ENCODE data around the gene PDIA5. TPM values are rescaled to one million over a fixed set of nuclear protein-coding genes. Genes with fewer than 3 reads are reported as not detected.
A peak's percentile ranks its signal among the peaks of the same experiment; 100 is the strongest.

PDIA5 gene
- total and polyA plus RNA-seq, 2 donors (not counting 1 experiment from before 2014, with no cell fraction given), result 2.6 to 3.8 TPM

DNA sequence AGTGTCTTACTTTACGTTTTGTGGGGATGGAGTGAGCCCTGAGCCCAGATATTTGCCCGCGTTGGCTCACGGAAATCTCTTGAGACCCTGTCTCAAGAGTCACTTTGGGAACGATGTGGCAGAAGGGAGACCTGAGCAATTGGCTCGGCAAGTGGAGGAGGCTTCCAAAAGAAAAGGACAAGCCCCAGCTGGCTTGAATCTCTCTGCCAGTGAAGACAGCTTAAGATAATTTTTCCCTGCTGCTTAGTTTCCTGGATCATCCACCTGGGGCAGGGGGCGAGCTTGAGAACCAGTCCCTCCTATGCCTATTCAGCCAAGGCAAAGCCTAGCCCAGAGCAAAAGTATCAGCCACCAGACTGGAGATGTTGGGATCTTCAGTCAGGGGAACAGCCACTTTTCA is 135.6 kb downstream of the PDIA5 start:
- Histone ChIP-seq H3K9me3 (ENCODE audit: control extremely low read depth in 1 of 3, control insufficient read depth in 2 of 3, insufficient read depth in 1 of 3, low read length in 2 of 3) (peaks cover 0 to 4% (median 0%) of the 10 kb centered on the region in 3 donors), H3K4me2 (replicated peaks; ENCODE audit: low read depth, low read length, poor library complexity, severe bottlenecking) (peak overlapping the region; percentile 87), H3K27ac (ENCODE audit: low read length in 2 of 2) (peak overlapping the region; percentile 92 to 96), H3K36me3 (replicated peaks in 1 of 2; ENCODE audit: control extremely low read depth in 1 of 2, control insufficient read depth in 1 of 2, extremely low read depth in 1 of 2, insufficient read depth in 2 of 2, low read length in 1 of 2) (no peaks in the 10 kb centered on the region), H2AFZ (ENCODE audit: insufficient read depth, low read depth, low read length, poor library complexity, severe bottlenecking) (peak overlapping the region; percentile 96), H3K4me3 (ENCODE audit: control extremely low read depth in 1 of 5, extremely low read depth in 1 of 5, insufficient read depth in 1 of 5, low read depth in 2 of 5, low read length in 4 of 5) (peak overlapping the region; percentile 72 to 99 (median 90)), H4K20me1 (ENCODE audit: control insufficient read depth, insufficient read depth, low read length, poor library complexity, severe bottlenecking) (no peaks in the 10 kb centered on the region), H3K79me2 (ENCODE audit: control insufficient read depth, insufficient read depth, low read length) (peaks cover 14% of the 10 kb centered on the region), H3K27me3 (replicated peaks in 1 of 4; ENCODE audit: control extremely low read depth in 1 of 4, control insufficient read depth in 3 of 4, insufficient read depth in 4 of 4, low read length in 3 of 4) (no peaks in the 10 kb centered on the region), H3K4me1 (ENCODE audit: control insufficient read depth in 2 of 2, insufficient read depth in 2 of 2, low read length in 2 of 2) (peaks cover 13 to 18% of the 10 kb centered on the region in 2 donors), H3K9ac (ENCODE audit: low read length) (peak overlapping the region; percentile 94)
- Mint-ChIP-seq H3K4me3 (peak overlapping the region; percentile 95), H3K27me3 (no peaks in the 10 kb centered on the region), H3K27ac (peak overlapping the region; percentile 94), H3K4me1 (peaks cover 22% of the 10 kb centered on the region), H3K9me3 (ENCODE audit: insufficient read depth) (peaks cover 5% of the 10 kb centered on the region)
- 7% methylated on average over 6 of the region's 7 CpGs for WGBS (ENCODE audit: insufficient coverage)
- ChIA-PET CTCF (interaction anchor here (0.6 to 1.6 kb wide), 2 partner anchors 173 to 1723 kb away, joined by 3 to 4 read pairs; no protein-coding TSS in a partner anchor), POLR2A (interaction anchor here (0.6 kb wide), 1 partner anchor 821 kb away, joined by 5 read pairs; no protein-coding TSS in a partner anchor)
- DNase-seq, result no peak
- TF ChIP-seq, protein P1, sequence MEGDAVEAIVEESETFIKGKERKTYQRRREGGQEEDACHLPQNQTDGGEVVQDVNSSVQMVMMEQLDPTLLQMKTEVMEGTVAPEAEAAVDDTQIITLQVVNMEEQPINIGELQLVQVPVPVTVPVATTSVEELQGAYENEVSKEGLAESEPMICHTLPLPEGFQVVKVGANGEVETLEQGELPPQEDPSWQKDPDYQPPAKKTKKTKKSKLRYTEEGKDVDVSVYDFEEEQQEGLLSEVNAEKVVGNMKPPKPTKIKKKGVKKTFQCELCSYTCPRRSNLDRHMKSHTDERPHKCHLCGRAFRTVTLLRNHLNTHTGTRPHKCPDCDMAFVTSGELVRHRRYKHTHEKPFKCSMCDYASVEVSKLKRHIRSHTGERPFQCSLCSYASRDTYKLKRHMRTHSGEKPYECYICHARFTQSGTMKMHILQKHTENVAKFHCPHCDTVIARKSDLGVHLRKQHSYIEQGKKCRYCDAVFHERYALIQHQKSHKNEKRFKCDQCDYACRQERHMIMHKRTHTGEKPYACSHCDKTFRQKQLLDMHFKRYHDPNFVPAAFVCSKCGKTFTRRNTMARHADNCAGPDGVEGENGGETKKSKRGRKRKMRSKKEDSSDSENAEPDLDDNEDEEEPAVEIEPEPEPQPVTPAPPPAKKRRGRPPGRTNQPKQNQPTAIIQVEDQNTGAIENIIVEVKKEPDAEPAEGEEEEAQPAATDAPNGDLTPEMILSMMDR (IDR thresholded peaks at IDR 0.05), result no peak
- ATAC-seq (ENCODE audit: low read depth), result no peak
- intact Hi-C loops (cut with micrococcal nuclease), result loop anchor here (2.0 to 5.0 kb wide), 5 partner anchors 522 to 1455 kb away; partner anchors contain the start of genes EAF2, FAM162A, GOLGB1 and IQCB1

Other genes starting within 250 kb of the PDIA5 start
- 0.05 TPM in 1 of 2 replicates, not detected in the other for gene SEMA5B, start 39.3 kb upstream of the PDIA5 start, total RNA-seq
- gene SEMA5B, start 39.3 kb upstream of the PDIA5 start, polyA plus RNA-seq, result not detected in 2 replicates
- 16.1 and 19.3 TPM in 2 replicates for gene SEC22A, start 134.9 kb downstream of the PDIA5 start, total RNA-seq
- gene SEC22A, start 134.9 kb downstream of the PDIA5 start, polyA plus RNA-seq, result 12.7 and 15.6 TPM in 2 replicates